ENCODE data around the gene DOC2B. TPM values are rescaled to one million over a fixed set of nuclear protein-coding genes. Genes with fewer than 3 reads are reported as not detected.

The DOC2B gene
- total and polyA plus RNA-seq, 9 of the 15 experiments (the other 6 are each of a cell fraction or from before 2014, with no cell fraction given) = 0.02 TPM; not detected in 8

DNA sequence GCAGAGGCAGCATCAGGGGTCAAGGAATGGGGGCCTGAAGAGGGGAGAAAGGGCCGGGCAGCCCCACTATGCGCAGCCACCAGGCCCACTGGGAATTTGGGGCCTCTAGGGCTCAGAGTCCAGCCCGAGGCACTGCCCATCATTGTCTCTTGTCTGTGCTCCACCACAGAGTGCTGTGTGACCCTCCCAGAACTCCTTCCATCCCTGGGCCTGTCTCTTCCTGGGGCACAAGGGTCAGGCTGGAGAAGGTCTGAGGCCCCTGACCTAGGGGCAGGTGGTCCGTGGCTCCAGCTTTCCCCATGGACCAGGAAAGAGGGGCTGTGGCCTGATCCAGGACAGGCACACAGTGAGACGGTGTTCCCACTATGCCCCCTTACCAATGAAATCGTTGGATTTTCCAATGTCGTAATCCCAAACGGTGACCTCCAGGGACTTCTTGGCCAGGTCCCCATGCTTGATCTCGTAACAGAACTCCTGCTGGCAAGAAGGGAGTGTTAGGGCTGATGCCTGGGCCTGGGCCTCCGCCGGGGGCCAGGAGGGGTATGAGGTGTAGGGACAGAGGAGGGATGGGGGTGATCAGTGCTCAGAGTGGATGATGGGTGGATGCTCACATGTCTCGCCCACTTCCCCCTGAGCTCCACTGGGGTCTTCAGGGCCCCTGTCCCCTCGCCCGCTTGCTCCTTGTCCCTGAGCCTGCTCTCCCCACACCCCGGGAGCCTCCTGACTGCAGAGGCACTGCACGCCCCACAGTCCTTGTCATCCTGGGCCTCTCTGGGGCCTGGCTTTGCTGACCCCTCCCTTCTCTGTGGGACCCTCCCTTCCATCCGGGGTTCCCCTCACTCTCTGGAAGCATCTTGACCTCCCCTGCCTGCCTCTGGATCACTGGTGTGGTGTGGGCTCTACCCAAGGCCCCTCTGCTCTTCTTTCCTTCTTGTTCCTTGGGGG, 33.4 kb downstream of the DOC2B start:
- Histone ChIP-seq H3K4me3 (no peak overlapping the region), H3K4me2 (ENCODE audit: insufficient read depth, low read length) (no peak overlapping the region), H3K9ac (ENCODE audit: insufficient read depth in 1 of 2, low read depth in 2 of 2, low read length in 2 of 2) (no peak overlapping the region), H3K79me2 (ENCODE audit: control insufficient read depth, insufficient read depth, low read length) (no peaks in the 10 kb centered on the region), H3K9me3 (replicated peaks; ENCODE audit: control insufficient read depth, insufficient read depth, low read depth, low read length) (no peaks in the 10 kb centered on the region), H3K9me1 (ENCODE audit: control insufficient read depth, insufficient read depth, low read length) (no peaks in the 10 kb centered on the region), H3K27ac (ENCODE audit: extremely low read depth, low read depth, low read length) (no peak overlapping the region), H3K36me3 (ENCODE audit: control insufficient read depth, insufficient read depth, low read length) (no peaks in the 10 kb centered on the region), H3K4me1 (replicated peaks in 1 of 2; ENCODE audit: control insufficient read depth in 2 of 2, insufficient read depth in 2 of 2, low read length in 2 of 2) (no peaks in the 10 kb centered on the region; a peak in 1 of 5 replicates), H3K27me3 (ENCODE audit: control insufficient read depth in 2 of 2, insufficient read depth in 2 of 2, low read length in 2 of 2) (peaks cover 0 to 19% of the 10 kb centered on the region in 2 experiments; a peak in 3 of 5 replicates), H2AFZ (ENCODE audit: low read depth, low read length) (no peak overlapping the region), H4K20me1 (replicated peaks; ENCODE audit: control insufficient read depth, insufficient read depth, low read length) (no peaks in the 10 kb centered on the region)
- intact Hi-C loops (cut with micrococcal nuclease) = no loop called here
- no peak for TF ChIP-seq SUPT5H (IDR thresholded peaks at IDR 0.05)
- no peak for TF ChIP-seq SOX6 (IDR thresholded peaks at IDR 0.05)
- no TSS peak for BruUV-seq (replicated peaks)
- ChIA-PET POLR2A (no interaction called here), CTCF (ENCODE audit: low intra/inter-chr PET ratio) (no interaction called here)
- WGBS (ENCODE audit: insufficient coverage, low coverage, missing lambda C conversion rate) = 0% methylated on average over 6 of the region's 17 CpGs
- no peak for DNase-seq (ENCODE audit: extremely low read depth in 1 of 4, low spot score in 3 of 4)
- ATAC-seq = no peak
- in situ Hi-C loops (cut with MboI) = no loop called here
- no peak for FAIRE-seq

- H3K4me3 ChIP-seq = no peak overlapping the region
- TF ChIP-seq E2F3 (CRISPR knock-in tag; IDR thresholded peaks at IDR 0.05) (no peak), ZNF280A (IDR thresholded peaks at IDR 0.05; ENCODE audit: low read depth, partially characterized antibody) (no peak), YY1 (IDR thresholded peaks at IDR 0.05; ENCODE audit: borderline replicate concordance in 1 of 3, control insufficient read depth in 1 of 3, extremely low read depth in 1 of 3, insufficient read depth in 3 of 3, insufficient read length in 1 of 3, insufficient replicate concordance in 2 of 3, low read depth in 1 of 3, low read length in 2 of 3) (no peak)
- H3K27me3 ChIP-seq (ENCODE audit: control insufficient read depth in 2 of 2, insufficient read depth in 2 of 2, low read length in 2 of 2) = peaks cover 0 to 16% of the 10 kb centered on the region in 2 experiments; a peak in 3 of 5 replicates
- H3K4me2 ChIP-seq (ENCODE audit: insufficient read depth, low read length) = no peak overlapping the region
- ATAC-seq = no peak
- H4K20me1 ChIP-seq (replicated peaks; ENCODE audit: control insufficient read depth, insufficient read depth, low read length) = no peaks in the 10 kb centered on the region
- H2AFZ ChIP-seq (ENCODE audit: low read depth, low read length) = no peak overlapping the region
- no TSS peak for BruUV-seq (replicated peaks)
- H3K9me3 ChIP-seq (replicated peaks; ENCODE audit: control insufficient read depth, insufficient read depth, low read depth, low read length) = no peaks in the 10 kb centered on the region
- no peak overlapping the region for H3K9ac ChIP-seq (ENCODE audit: insufficient read depth in 1 of 2, low read depth in 2 of 2, low read length in 2 of 2)
- no peaks in the 10 kb centered on the region; a peak in 1 of 5 replicates for H3K4me1 ChIP-seq (replicated peaks in 1 of 2; ENCODE audit: control insufficient read depth in 2 of 2, insufficient read depth in 2 of 2, low read length in 2 of 2)
- intact Hi-C loops (cut with micrococcal nuclease) (no loop called here), in situ Hi-C loops (cut with MboI) (no loop called here)
- ChIA-PET CTCF (ENCODE audit: low intra/inter-chr PET ratio) (no interaction called here), POLR2A (no interaction called here)
- H3K79me2 ChIP-seq (ENCODE audit: control insufficient read depth, insufficient read depth, low read length) = no peaks in the 10 kb centered on the region
- no peaks in the 10 kb centered on the region for H3K36me3 ChIP-seq (ENCODE audit: control insufficient read depth, insufficient read depth, low read length)
- H3K9me1 ChIP-seq (ENCODE audit: control insufficient read depth, insufficient read depth, low read length) = no peaks in the 10 kb centered on the region
- 4% methylated on average over 16 of the region's 27 CpGs for WGBS (ENCODE audit: insufficient coverage, low coverage, missing lambda C conversion rate)
- H3K27ac ChIP-seq (ENCODE audit: extremely low read depth, low read depth, low read length) = no peak overlapping the region
- FAIRE-seq = no peak
- no peak for DNase-seq (ENCODE audit: extremely low read depth in 1 of 4, low spot score in 3 of 4)
Measured at GRCh38 chr17:146983-147761, 34.3 kb downstream of the DOC2B start.
